Stimulated activated CD4-positive, alpha-beta T cell treated with anti-CD3 and anti-CD28 coated beads, TNF-alpha, amount 100 ng/mL, for 1 hour (primary cell): ENCODE measurements around the gene MACROD1.
"Not testable (repeated sequence)": the region's sequence is repeated elsewhere in the genome, so short reads cannot be mapped to it uniquely, and the experiment has no call there.

ENCODE experiments used
- DNase-seq, 3 donors: peaks; one replicate each; pipeline ENCODE4 v3.0.0-alpha.2; 2020; ENCODE audit warnings: low read depth in 3 of 3, low spot score in 1 of 3

The MACROD1 gene

DNA sequence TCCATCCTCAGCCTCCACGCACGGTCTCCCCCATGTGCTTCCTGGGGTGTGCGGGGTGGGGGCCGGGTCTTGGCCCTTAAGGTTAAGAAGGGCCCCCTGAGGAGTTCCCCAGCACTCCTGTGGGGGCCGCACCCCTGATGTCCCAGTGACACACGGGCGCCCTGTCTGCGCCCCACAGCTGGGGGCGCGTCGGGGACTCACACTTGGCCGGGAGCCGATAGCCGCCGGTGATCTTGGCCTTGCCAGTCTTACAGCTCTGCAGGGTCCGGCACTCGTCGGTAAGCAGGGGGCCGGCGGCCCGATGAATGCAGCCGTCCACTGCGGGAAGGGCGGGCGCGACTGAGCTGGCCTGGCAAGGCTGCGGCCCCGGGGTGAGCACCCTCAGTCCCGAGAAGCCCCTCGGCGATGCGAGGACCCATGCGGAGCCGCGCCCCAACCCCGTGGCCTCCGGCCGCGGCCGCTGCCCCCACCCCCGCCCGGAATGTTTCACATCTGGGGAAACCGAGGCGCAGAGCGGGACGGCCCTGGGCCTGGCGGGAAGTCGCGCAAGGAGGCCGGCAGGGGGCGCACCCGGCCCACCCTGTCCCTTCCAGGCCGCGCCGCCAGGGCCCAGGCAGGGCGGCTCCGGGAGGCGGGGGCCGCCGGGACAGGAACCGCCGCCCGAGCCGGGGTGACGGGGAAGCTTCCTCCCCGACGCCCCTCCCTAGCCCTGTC is 165.7 kb downstream of the MACROD1 start:
- peak; percentile 24 to 63 (median 51) for DNase-seq

DNA sequence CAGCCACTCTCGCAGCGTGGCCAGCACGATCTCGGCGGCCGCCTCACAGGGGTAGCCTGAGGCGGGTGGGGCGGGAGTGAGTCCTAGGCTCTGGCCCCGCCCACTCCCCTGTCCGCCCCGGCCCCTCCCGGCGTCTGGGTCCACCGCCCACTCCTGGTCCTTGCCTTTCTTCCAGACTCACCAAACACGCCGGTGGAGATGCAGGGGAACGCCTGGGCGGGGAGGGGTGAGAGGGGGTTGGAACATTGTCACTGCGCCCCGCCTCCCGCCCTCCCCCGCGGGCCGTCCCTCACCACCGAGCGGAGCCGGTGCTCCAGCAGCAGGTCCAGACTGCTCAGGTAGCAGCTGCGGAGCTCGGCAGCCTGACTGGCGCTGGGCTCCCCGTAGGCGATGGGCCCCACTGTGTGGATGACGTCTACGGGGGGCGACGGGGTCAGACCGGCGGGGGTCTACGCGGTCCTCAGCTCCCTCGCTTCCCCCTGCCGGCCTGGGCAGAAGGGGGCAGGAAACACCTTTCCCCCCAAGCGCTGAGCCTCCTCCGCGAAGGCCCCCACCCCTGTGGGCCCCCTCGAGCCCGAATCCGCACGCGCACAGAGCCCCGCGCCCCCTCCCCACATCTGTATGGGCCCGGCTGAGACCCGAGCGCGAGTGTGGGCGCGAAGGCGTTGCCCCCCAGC is 166.4 kb downstream of the MACROD1 start:
- peak in 2 of 3 donors; percentile 42 to 59 for DNase-seq

DNA sequence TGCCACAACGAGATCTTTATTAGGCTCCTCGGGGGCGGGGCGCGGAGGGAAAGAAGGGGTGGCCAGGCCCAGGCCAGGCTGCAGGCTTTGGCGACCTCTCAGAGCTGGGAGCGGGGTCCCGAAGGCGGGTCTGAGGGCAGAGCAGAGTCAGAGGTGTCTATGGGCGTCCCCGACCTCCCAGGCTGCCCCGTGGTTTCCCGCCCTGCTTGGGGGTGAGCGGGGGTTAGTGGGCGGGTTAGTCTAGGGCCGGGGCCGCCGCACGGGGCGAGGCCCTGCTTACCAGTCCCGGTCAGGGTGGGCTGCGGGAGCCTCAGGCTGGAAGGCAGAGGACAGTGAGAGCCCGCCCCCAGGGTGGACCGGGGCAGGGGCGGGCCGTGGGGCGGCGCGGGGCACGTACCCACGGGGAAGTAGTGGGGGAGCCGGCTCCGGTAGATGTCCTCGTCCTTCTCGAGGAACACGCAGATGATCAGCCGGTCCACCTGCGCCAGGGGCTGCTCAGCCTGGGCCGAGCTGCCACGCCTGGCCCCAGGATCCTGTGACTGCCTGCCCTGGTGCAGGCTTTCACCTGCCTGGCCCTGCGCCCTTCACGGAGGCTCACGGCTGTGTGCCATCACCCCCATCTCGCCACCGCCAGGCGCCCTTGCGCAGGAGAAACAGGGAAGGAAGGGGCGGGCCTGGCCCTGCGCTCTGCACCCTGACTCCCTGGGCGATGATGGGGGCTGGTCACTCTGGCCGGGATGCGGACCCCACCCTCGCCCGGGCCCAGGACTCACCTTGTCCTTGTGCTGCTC is 167.2 kb downstream of the MACROD1 start:
- DNase-seq, result no peak

DNA sequence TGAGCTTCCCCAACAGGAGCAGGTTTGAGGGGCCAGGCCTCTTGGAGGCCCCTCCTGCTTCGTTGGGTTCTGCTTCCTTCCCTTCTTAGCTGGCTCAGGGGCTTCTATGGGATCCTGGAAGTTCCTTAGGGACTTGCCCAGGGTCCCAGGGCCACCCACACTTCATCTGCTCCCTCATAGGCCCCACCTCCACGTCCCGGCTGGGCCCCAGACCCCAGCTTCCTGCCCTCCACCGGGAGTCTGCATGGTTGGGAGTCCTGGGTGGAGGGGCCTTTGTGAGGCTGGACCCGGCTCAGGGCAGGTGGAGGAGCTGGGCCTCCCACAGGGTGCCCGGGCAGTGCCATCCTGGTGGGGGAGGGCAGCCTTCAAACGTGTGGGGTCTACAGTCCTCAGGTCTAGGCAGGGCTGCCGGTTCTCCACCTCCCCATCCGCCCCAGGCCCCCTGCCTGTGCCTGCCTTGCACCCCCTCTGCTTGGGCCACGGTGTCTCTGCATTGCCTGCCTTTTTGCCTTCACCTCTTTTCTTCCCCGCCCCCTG is 168.0 kb downstream of the MACROD1 start:
- DNase-seq, result no peak

DNA sequence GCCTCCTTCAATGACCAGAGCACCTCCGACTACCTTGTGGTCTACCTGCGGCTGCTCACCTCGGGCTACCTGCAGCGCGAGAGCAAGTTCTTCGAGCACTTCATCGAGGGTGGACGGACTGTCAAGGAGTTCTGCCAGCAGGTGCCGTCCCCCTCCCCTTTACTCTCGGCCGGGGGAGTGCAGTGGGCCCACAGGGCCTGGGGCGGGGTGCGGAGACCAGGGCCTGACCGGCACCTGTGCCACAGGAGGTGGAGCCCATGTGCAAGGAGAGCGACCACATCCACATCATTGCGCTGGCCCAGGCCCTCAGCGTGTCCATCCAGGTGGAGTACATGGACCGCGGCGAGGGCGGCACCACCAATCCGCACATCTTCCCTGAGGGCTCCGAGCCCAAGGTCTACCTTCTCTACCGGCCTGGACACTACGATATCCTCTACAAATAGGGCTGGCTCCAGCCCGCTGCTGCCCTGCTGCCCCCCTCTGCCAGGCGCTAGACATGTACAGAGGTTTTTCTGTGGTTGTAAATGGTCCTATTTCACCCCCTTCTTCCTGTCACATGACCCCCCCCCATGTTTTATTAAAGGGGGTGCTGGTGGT is 168.7 kb downstream of the MACROD1 start:
- DNase-seq, result no peak

DNA sequence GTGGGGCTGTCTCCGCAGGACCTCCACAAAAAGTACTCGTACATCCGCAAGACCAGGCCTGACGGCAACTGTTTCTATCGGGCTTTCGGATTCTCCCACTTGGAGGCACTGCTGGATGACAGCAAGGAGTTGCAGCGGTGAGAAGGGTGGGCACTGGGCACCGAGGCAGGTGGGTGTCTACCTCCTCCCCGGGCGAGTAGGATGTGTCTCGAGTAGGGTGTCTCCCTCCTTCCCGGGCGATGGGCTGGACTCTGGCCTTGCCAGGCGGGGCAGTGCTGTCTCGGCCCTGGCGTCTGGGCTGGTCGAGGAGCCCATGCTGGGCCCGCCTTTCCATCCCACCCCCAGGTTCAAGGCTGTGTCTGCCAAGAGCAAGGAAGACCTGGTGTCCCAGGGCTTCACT is 169.4 kb downstream of the MACROD1 start:
- no peak for DNase-seq

DNA sequence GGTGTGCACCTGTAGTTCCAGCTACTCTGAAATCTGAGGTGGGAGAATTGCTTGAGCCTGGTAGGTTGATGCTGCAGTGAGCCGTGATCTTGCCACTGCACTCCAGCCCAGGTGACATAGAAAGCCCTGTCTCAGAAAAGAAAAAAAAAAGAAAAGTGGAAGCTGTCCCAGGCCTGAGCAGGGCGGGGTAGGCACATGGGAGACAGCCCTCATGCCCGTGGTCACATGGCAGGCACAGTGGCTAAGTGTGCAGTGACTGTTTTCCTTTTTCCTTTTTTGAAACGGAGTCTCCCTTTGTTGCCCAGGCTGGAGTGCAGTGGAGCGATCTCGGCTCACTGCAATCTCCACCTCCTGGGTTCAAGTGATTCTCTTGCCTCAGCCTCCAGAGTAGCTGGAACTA is 171.9 kb downstream of the MACROD1 start:
- DNase-seq, result no peak

DNA sequence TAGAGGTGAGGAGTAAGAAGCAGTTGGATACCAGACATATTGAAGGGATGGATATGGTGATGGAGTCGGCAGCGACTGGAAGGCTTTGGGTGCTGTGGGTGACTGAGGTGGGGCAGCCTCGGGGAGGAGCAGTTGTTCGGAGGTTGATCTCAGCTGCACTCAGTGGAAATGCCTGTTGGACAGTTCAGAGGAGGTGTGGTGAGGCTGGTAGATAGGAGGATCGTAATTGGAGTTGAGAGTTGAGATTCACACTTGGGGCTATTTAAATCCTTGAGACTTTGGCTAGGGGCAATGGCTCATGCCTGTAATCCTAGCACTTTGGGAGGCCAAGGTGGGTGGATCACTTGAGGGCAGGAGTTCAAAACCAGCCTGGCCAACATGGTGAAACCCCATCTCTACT is 172.8 kb downstream of the MACROD1 start:
- no peak for DNase-seq

DNA sequence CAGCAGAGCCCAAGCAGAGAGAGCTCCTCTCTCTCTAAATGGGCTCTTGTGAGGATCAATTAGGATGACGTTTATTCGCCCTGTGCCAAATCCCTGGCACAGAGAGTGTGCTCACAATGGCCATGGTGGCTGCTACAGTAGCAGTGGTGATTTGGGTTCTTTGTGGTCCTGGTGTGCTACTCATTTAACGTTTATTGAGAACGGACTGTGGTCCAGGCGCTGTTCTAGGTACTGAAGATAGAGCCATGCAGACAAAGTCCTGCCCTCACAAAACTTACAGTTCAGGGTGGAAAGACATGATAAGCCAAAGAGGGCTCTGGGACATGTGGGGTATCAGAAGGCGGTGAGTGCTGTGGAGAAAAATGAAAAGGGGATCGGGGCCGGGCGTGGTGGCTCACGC is 174.4 kb downstream of the MACROD1 start:
- DNase-seq, result no peak

DNA sequence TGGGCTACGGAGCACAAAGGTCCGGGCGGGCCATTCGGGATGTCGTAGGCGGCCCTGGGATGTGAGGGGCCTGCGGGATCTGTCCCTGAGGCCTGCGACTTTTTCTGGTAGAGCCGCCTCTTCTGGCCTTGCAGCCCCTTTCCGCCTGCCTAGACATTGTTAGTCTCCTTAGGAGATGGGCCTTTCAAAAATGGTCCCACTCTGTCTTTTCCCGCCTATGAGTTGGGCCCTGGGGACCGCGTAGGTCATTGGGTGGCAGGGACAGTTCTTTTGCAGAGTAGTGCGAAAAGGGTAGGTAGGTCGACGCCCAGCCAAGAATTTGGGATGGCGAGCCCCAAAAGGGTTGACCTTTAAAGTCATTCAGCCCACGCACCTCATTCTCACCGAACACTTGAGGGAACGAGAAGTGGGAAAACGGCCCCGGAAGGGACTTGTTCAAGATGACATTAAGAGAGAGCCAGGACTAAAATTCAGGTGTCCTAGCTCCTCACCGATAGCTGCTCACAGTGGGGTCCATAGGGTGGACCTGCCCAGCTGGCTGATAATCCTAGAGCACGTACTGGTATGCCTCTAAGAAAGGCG is 178.9 kb downstream of the MACROD1 start:
- no peak for DNase-seq

DNA sequence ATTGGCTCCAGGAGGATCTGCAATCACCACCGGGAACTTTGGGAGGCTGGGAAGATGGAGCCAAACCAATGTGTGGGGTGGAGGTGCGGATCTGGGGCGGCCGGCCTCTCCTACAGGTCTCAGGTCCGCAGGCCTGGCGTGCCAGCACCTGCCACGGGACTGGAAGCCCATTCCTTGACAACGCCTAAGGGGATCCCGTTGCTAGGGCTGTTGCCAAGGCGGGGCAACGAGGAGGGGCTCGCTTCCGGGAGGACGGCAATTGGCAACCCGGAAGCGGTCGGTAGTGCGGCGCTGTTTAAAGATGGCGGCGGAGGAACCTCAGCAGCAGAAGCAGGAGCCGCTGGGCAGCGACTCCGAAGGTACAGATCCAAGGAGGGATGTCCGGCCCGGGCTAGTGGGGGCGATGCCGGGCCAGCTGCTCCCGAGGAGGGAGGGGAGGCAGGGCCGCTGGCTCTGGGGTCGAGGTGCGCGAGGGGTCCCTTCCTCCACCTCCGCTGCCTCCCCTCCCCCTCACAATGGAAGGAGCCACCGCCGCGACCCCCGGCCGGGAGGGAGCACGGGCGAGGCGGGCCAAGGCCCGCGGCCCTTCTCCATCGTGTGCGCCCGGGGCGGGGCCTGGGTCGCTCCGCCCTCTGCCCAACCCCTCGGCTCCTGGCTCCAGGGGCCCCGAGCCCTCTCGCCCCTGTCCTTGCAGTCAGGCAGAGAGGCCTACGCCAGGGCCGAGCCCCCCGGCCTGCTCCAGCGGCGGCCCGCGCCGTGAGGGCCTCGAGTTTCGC is 179.6 kb downstream of the MACROD1 start, which contains the start of gene OTUB1:
OTUB1 (plus strand) TSS at position 283 of the 776 bp plus-strand sequence; CDS start at position 302, 19 bp downstream.
- DNase-seq, result peak; percentile 69 to 77 (median 72)

DNA sequence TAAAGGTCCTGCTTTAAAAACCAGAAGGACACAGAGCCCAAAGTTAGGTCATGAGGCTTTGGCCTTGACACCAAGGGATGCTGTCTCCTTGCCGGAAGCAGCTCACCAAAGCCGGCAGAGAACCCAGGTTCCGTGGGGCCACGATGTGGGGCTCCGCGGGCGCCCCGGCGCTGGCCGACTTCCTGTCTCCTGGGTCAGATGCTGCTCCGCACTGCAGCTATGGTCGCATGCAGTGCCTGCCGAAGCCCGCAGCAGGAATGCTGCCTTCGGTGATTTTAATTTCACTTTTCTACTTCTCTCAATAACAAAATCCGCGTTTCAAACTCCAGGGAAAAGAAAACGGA is 180.1 kb downstream of the MACROD1 start:
- peak in 2 of 3 donors; percentile 25 to 51 for DNase-seq

DNA sequence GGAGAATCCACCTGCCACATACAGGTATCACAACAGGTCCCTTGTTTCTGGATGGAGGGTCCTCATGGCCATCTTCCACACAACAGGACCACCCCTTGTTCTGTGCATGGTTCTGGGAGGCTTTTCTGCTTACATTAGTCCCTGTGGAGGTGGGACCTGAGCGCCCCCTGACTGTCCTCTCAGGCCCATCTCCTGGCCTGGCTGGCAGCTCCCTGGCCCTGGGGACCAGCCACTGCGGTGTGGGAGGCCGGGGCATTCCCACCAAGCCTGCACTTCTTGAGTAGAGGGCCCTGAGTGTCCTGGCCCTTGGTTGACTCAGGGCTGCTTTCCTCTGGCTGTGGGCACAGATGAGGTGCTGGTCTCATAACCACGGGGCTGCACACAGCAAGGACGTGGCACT is 186.5 kb downstream of the MACROD1 start:
- DNase-seq, result no peak

DNA sequence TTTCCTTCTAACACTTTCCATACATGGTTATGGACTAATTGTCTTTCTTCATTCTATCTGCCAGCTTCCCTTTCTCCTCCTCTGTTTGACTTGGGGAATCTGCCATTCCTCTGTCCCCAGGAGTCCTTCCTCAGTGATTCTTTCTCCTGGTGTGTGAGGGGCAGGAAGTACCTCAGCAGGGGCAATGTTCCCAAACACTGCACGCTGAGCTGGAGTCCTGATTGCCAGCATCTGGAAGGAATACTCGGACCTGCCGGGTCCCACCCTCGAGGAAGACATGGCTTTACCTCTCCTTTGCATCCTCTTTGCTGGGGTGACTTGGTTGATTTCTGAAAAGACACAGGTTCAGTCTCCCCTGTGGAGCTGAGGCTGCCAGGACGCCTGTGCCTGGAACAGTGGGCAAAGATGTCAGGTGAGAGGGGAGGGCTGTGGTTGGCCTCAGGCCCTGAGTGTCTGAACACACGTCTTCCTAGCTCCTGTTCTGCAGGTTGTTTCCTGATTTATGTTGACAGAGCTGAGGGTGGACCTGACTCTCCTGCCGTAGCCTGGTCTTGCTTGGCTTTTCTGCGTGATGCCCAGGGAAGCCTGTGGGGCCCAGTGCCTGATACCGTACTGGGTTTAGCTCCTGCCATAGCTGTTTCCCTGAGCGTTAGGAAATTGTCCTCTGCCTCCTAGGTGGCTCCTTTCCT is 187.2 kb downstream of the MACROD1 start:
- no peak for DNase-seq

DNA sequence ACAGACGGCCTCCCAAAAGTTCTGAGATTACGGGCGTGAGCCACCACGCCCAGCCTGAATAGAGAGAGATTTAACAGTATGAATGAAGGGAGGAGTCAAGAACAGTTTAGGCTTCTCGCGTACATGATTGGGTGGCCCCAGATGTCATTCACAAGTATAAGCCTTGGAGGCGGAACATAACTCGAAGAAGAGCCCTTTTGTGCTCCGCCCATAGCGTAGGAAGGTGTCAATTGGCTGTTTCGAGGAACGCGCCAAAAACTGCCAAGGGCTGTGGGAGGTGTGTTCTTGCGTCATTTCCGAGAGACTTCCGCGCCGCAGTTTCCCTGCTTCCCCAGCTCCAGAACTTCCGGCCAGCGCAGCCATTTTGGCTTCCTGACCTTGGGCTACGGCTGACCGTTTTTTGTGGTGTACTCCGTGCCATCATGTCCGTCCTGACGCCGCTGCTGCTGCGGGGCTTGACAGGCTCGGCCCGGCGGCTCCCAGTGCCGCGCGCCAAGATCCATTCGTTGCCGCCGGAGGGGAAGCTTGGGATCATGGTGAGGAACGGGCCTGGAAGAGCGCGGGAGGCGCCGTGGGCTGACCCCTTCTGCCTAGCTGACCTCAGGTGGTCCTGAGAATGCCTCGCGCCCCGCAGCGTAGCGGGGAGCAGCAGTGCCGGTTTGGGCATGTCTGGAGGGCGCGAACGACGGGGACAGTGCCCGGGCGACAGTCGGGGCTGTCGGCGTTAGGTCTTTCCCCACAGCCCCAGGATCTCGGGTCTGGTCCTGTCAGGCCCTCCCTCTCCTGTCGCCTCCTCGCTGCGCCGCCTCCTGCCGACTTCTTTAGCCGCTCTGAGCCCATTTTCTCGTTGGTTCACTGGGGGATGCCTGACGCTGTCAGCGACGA is 191.4 kb downstream of the MACROD1 start, which contains the start of gene COX8A:
COX8A (plus strand) TSS at position 362 of the 885 bp plus-strand sequence; CDS start at position 423, 61 bp downstream.
- DNase-seq, result peak; percentile 77 to 89 (median 84)

DNA sequence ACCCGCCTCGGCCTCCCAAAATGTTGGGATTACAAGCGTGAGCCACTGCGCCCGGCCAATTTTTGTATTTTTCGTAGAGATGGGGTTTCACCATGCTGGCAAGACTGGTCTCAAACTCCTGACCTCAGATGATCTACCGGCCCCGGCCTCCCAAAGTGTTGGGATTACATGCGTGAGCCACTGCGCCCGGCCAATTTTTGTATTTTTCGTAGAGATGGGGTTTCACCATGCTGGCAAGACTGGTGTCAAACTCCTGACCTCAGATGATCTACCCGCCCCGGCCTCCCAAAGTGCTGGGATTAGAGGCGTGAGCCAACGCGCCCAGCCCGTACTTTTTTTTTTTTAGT is 192.0 kb downstream of the MACROD1 start:
- DNase-seq, result not testable (repeated sequence)

DNA sequence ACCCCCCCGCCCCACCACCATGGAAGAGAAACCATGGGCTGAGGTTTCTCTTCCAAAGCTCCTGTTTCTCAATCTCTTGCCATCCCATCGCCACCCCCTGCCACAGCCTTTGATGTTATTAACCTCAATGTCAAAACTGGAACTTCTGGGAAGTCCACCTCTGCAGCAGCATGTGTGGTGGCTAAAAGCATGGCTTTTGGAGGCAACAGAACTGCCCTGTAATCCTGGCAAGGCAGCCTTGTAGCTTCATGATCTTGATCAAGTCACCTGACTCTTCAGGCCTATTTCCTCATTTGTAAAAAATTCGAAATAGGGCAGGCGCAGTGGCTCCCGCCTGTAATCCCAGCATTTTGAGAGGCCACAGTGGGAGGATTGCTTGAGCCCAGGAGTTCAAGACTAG is 195.0 kb downstream of the MACROD1 start:
- DNase-seq, result no peak

DNA sequence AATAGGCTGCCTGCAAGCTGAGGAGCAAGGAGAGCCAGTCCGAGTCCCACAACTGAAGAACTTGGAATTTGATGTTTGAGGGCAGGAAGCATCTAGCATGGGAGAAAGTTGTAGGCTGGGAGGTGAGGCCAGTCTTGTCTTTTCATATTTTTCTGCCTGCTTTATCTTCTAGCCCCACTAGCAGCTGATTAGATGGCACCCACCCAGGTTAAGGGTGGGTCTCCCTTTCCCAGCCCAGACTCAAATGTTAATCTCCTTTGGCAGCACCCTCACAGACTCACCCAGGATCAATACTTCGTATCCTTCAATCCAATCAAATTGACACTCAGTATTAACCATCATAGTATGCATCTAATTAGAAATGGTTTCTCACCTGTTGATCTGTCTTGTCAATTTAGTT is 196.5 kb downstream of the MACROD1 start:
- no peak for DNase-seq

DNA sequence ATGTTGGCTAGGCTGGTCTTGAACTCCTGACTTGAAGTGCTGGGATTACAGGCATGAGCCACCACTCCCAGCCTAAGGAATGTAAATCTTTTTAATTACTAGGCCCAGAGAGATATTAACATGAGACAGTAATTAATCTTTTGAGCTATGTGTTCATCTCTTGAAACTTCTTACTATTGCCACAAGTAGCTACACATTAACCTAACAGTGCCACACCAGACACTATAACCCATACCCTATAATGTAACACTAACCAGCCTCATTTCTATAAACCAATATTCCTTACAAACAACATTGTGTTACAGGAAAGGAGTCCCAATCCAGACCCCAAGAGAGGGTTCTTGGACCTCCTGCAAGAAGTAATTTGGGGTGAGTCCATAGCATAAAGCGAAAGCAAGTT is 199.5 kb downstream of the MACROD1 start:
- no peak for DNase-seq
